Esophagus squamous epithelium (tissue), 4 donors: ENCODE data around the gene TUBB2B.

ENCODE experiments used
- POLR2A ChIP-seq, 4 donors: fragments of 450-650 bp; IDR thresholded peaks; one replicate each; pipeline ENCODE4 v1.6.1; 2017; ENCODE audit warnings: antibody characterized with exemption in 4 of 4, mild to moderate bottlenecking in 4 of 4, moderate library complexity in 3 of 4
- TF ChIP-seq, protein P1 (sequence below), 6 experiments: fragments of 450-650 bp in 4 of 6; fragments of 200-600 bp in 2 of 6; sonication (generic) in 2 of 6; IDR thresholded peaks; one replicate each; pipeline ENCODE4 v1.5.1; 2016 to 2019; ENCODE audit warnings: antibody characterized with exemption in 6 of 6, mild to moderate bottlenecking in 4 of 6, moderate library complexity in 4 of 6

DNA sequence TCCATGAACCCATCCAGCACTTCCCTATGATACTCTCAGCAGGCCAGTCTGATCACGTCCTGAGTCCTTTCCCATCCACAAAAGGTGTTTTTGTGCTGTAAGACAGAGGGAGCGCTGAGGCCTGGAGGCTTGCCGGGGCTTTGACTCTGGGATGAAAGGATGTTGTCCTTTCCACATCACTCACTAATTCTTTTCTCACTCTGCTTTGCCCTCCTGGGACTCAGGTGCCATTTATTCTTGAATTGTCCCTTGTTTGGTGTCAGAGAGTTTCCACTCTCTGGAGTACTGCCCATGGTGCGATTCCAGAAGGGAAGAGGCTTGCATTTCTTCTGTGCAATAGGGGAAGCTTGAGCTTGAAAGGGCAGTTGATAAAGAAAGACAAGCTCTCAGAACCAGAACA, 15.3 kb upstream of the TUBB2B start:
- no peak for TF ChIP-seq POLR2A (IDR thresholded peaks at IDR 0.05)
- TF ChIP-seq, protein P1, sequence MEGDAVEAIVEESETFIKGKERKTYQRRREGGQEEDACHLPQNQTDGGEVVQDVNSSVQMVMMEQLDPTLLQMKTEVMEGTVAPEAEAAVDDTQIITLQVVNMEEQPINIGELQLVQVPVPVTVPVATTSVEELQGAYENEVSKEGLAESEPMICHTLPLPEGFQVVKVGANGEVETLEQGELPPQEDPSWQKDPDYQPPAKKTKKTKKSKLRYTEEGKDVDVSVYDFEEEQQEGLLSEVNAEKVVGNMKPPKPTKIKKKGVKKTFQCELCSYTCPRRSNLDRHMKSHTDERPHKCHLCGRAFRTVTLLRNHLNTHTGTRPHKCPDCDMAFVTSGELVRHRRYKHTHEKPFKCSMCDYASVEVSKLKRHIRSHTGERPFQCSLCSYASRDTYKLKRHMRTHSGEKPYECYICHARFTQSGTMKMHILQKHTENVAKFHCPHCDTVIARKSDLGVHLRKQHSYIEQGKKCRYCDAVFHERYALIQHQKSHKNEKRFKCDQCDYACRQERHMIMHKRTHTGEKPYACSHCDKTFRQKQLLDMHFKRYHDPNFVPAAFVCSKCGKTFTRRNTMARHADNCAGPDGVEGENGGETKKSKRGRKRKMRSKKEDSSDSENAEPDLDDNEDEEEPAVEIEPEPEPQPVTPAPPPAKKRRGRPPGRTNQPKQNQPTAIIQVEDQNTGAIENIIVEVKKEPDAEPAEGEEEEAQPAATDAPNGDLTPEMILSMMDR (IDR thresholded peaks at IDR 0.05) = no peak
